NCI-H2227 treated with DMSO at 0.1 percent for 48 hours (cell line): ENCODE results near the gene OR51S1.
"Not testable (repeated sequence)": the region's sequence is repeated elsewhere in the genome, so short reads cannot be mapped to it uniquely, and the experiment has no call there.

Experiments
- DNase-seq: peaks from one replicate; lab custom pipeline; 2025; lab: John Stamatoyannopoulos, UW

OR51S1 gene

GRCh38 chr11:4808476-4808875 is 40.5 kb downstream of the OR51S1 start:
- no peak for DNase-seq

DNA sequence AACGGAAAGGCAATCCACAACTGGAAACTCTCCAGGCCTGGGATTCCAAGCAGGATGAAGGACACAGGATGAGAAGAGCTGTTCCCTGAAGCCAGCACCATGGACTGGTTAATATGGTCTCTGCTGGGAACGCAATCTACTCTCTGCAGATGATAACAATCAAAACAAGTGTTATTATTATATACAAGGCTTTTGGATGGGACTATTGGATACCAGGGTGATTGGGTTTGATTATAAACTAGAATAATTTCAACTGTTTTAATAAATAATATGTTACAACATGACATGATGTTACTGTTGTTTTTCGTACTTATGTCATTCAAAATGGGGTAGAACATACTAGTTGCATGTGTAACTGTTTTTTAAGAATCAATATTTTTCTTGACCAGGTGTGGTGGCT is 44.7 kb downstream of the OR51S1 start, which contains the start of gene OR52R1:
Gene OR52R1, minus strand, starts transcription at position 101 of the 400 bp plus-strand sequence. Its CDS starts 0 bp downstream, at position 101.
- no peak for DNase-seq

DNA sequence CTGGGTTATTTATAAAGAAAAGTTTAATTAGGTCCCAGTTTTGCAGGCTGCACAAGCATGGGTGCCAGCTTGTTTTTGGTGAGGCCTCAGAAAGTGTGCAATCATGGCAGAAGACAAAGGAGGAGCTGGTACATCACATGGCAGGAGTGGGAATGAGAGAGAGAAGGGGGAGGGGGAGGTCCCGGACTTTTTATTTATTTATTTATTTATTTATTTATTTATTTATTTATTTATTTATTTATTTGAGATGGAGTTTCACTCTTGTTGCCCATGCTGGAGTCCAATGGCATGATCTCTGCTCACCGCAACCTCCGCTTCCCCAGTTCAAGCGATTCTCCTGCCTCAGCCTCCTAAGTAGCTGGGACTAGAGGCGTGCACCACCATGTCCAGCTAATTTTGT is 47.7 kb downstream of the OR51S1 start:
- not testable (repeated sequence) for DNase-seq

GRCh38 chr11:4798427-4799183 is 50.4 kb downstream of the OR51S1 start:
- no peak for DNase-seq
